H9 (cell line): ENCODE results near the gene MORN3. TPM values are rescaled to one million over a fixed set of nuclear protein-coding genes. Genes with fewer than 3 reads are reported as not detected.

Experiments
- DNase-seq: peaks from one replicate; pipeline ENCODE4 v3.0.0-alpha.2; 2017
- H2AFZ ChIP-seq: one replicate; pipeline ENCODE4 v1.6.1; 2013; ENCODE audit warnings: mild to moderate bottlenecking, low read length, control low read depth, moderate library complexity
- H2AK5ac ChIP-seq: 2 replicates; pipeline ENCODE4 v1.6.1; 2013; ENCODE audit warnings: low read length, control low read depth, mixed read lengths; ENCODE audit not compliant: insufficient read length
- H2BK120ac ChIP-seq: one replicate; pipeline ENCODE4 v1.6.1; 2013; ENCODE audit warnings: low read depth, mild to moderate bottlenecking, low read length, control low read depth, inconsistent platforms; ENCODE audit not compliant: poor library complexity, severe bottlenecking
- H2BK12ac ChIP-seq: 2 replicates; pipeline ENCODE4 v1.6.1; 2013; ENCODE audit warnings: low read length, control low read depth, mixed read lengths, low read depth; ENCODE audit not compliant: insufficient read length
- H2BK15ac ChIP-seq: 2 replicates; pipeline ENCODE4 v1.6.1; 2013; ENCODE audit warnings: low read depth, low read length, control low read depth
- H2BK20ac ChIP-seq: one replicate; pipeline ENCODE4 v1.6.1; 2013; ENCODE audit warnings: low read depth, mild to moderate bottlenecking, low read length, control low read depth, inconsistent platforms; ENCODE audit not compliant: poor library complexity, severe bottlenecking
- H2BK5ac ChIP-seq: 2 replicates; pipeline ENCODE4 v1.6.1; 2013; ENCODE audit warnings: low read length, control low read depth, mixed read lengths; ENCODE audit not compliant: insufficient read length
- H3K14ac ChIP-seq: 2 replicates; pipeline ENCODE4 v1.6.1; 2013; ENCODE audit warnings: low read length, control low read depth; ENCODE audit not compliant: insufficient read depth
- H3K18ac ChIP-seq: 2 replicates; pipeline ENCODE4 v1.6.1; 2013; ENCODE audit warnings: low read depth, mild to moderate bottlenecking, mixed read lengths, low read length, control low read depth; ENCODE audit not compliant: insufficient read length
- H3K23ac ChIP-seq: 2 replicates; pipeline ENCODE4 v1.6.1; 2013; ENCODE audit warnings: low read length, control low read depth, mixed read lengths, low read depth; ENCODE audit not compliant: insufficient read length
- H3K23me2 ChIP-seq: 2 replicates; pipeline ENCODE4 v1.6.1; 2013; ENCODE audit warnings: low read depth, mild to moderate bottlenecking, mixed read lengths, low read length, control low read depth; ENCODE audit not compliant: insufficient read length, poor library complexity, severe bottlenecking
- H3K27ac ChIP-seq: 2 replicates; pipeline ENCODE4 v1.5.1; 2013; ENCODE audit warnings: low read length, control low read depth, mixed read lengths, low read depth; ENCODE audit not compliant: insufficient read length
- H3K27me3 ChIP-seq: 2 replicates; pipeline ENCODE4 v1.6.1; 2013; ENCODE audit warnings: low read length, control low read depth, inconsistent platforms; ENCODE audit not compliant: insufficient read depth
- H3K4ac ChIP-seq: 2 replicates; pipeline ENCODE4 v1.6.1; 2013; ENCODE audit warnings: low read depth, mild to moderate bottlenecking, control low read depth, inconsistent platforms, low read length, moderate library complexity
- H3K4me1 ChIP-seq: 2 replicates; pipeline ENCODE4 v1.6.1; 2013; ENCODE audit warnings: low read length, control low read depth, inconsistent platforms; ENCODE audit not compliant: insufficient read depth
- H3K4me2 ChIP-seq: 2 replicates; pipeline ENCODE4 v1.6.1; 2013; ENCODE audit warnings: low read length, control low read depth, mixed read lengths; ENCODE audit not compliant: insufficient read length, insufficient read depth
- H3K56ac ChIP-seq: 2 replicates; pipeline ENCODE4 v1.6.1; 2013; ENCODE audit warnings: low read depth, mild to moderate bottlenecking, mixed read lengths, low read length, control low read depth; ENCODE audit not compliant: insufficient read length
- H3K79me1 ChIP-seq: 2 replicates; pipeline ENCODE4 v1.6.1; 2013; ENCODE audit warnings: low read depth, mild to moderate bottlenecking, moderate library complexity, low read length, control low read depth, inconsistent platforms; ENCODE audit not compliant: insufficient read depth, poor library complexity, severe bottlenecking
- H3K79me2 ChIP-seq: 2 replicates; pipeline ENCODE4 v1.6.1; 2013; ENCODE audit warnings: low read length, control low read depth, inconsistent platforms; ENCODE audit not compliant: insufficient read depth
- H3K9ac ChIP-seq: 2 replicates; pipeline ENCODE4 v1.6.1; 2013; ENCODE audit warnings: low read length, control low read depth, mixed read lengths; ENCODE audit not compliant: insufficient read length; ENCODE audit errors: extremely low read depth
- H3K9me3 ChIP-seq: one replicate; pipeline ENCODE4 v1.6.1; 2013; ENCODE audit warnings: low read depth, low read length, inconsistent platforms; ENCODE audit not compliant: control insufficient read depth
- H3T11ph ChIP-seq: one replicate; pipeline ENCODE4 v1.6.1; 2013; ENCODE audit warnings: mild to moderate bottlenecking, low read length, control low read depth, inconsistent platforms
- H4K20me1 ChIP-seq: one replicate; pipeline ENCODE4 v1.6.1; 2013; ENCODE audit not compliant: control insufficient read depth, insufficient read length, insufficient read depth
- H4K5ac ChIP-seq: 2 replicates; pipeline ENCODE4 v1.6.1; 2013; ENCODE audit warnings: low read depth, mild to moderate bottlenecking, mixed read lengths, low read length, control low read depth; ENCODE audit not compliant: insufficient read length
- H4K8ac ChIP-seq: replicated peaks from 2 replicates; pipeline ENCODE4 v1.6.1; 2013; ENCODE audit warnings: low read length, control low read depth, mixed read lengths, low read depth; ENCODE audit not compliant: insufficient read length
- H4K91ac ChIP-seq: 2 replicates; pipeline ENCODE4 v1.6.1; 2013; ENCODE audit warnings: low read depth, mild to moderate bottlenecking, moderate library complexity, mixed read lengths, low read length, control low read depth; ENCODE audit not compliant: insufficient read length
- H3K27ac Mint-ChIP-seq, 3 experiments: 2 replicates in 2 of 3; 3 replicates in 1 of 3; pipeline ENCODE4 v1.8.0; 2020 to 2021; ENCODE audit warnings: mixed read lengths in 3 of 3, mild to moderate bottlenecking in 1 of 3, moderate library complexity in 1 of 3
- H3K27me3 Mint-ChIP-seq: 2 replicates; pipeline ENCODE4 v1.8.0; 2021; ENCODE audit warnings: low read depth, mild to moderate bottlenecking, moderate library complexity, mixed read lengths
- H3K36me3 Mint-ChIP-seq, 3 experiments: 2 replicates in 2 of 3; 3 replicates in 1 of 3; pipeline ENCODE4 v1.8.0; 2020 to 2021; ENCODE audit warnings: low read depth in 3 of 3, mixed read lengths in 3 of 3; ENCODE audit not compliant: insufficient read depth in 1 of 3
- H3K4me1 Mint-ChIP-seq, 2 experiments: 2 replicates each; pipeline ENCODE4 v1.8.0; 2020; ENCODE audit warnings: mixed read lengths in 2 of 2
- H3K4me3 Mint-ChIP-seq, 2 experiments: 2 replicates in 1 of 2; 3 replicates in 1 of 2; pipeline ENCODE4 v1.8.0; 2020 to 2021; ENCODE audit warnings: mild to moderate bottlenecking in 2 of 2, mixed read lengths in 2 of 2, moderate library complexity in 1 of 2
- H3K9me3 Mint-ChIP-seq, 2 experiments: 2 replicates in 1 of 2; 3 replicates in 1 of 2; pipeline ENCODE4 v1.8.0; 2020; ENCODE audit warnings: mild to moderate bottlenecking in 2 of 2, mixed read lengths in 2 of 2, moderate library complexity in 1 of 2
- CTCF ChIP-seq: fragments of 200-600 bp; sonication (generic); conservative IDR thresholded peaks from 3 replicates; pipeline ENCODE4 v1.8.0; 2021; ENCODE audit warnings: antibody characterized with exemption, mild to moderate bottlenecking
- WGBS: extraction: QIAGEN DNeasy Blood & Tissue Kit; methylation state at CpG from one replicate; pipeline ENCODE4 v1.1.7; 2013; ENCODE audit warnings: missing lambda C conversion rate, low lambda C conversion rate, mixed read lengths; ENCODE audit not compliant: insufficient read length; ENCODE audit errors: extremely low coverage; 5-methylcytosine and 5-hydroxymethylcytosine counted together
- total RNA-seq: library from RNA; stranded (reverse); gene quantifications from 2 replicates; pipeline ENCODE4 v1.2.1, GENCODE V29; 2021

Gene MORN3
- total RNA-seq, 1 experiment from 2014 or later, result 0.37 TPM

- Histone ChIP-seq H2BK12ac (no peak overlapping the region), H2BK15ac (no peak overlapping the region), H3K79me1 (no peaks in the 10 kb centered on the region), H4K5ac (no peak overlapping the region), H3K4me2 (no peak overlapping the region), H3K23me2 (no peaks in the 10 kb centered on the region), H3K23ac (no peak overlapping the region), H3K27ac (no peak overlapping the region), H2AK5ac (no peak overlapping the region), H2BK5ac (no peak overlapping the region), H2BK20ac (no peak overlapping the region), H3K9ac (no peak overlapping the region), H3K4me1 (no peaks in the 10 kb centered on the region; the same call in 1 of the 2 replicates), H4K91ac (no peak overlapping the region), H3K18ac (no peak overlapping the region), H3K4ac (no peak overlapping the region), H3K79me2 (no peaks in the 10 kb centered on the region), H3K56ac (no peak overlapping the region), H2AFZ (no peak overlapping the region), H4K20me1 (no peaks in the 10 kb centered on the region), H3K9me3 (no peaks in the 10 kb centered on the region), H3T11ph (no peak overlapping the region), H3K14ac (no peak overlapping the region), H3K27me3 (no peaks in the 10 kb centered on the region), H2BK120ac (no peak overlapping the region), H4K8ac (no peak overlapping the region)
- Mint-ChIP-seq H3K36me3 (no peaks in the 10 kb centered on the region), H3K27me3 (no peaks in the 10 kb centered on the region; the same call in 1 of the 2 replicates), H3K27ac (no peak overlapping the region), H3K9me3 (no peaks in the 10 kb centered on the region), H3K4me3 (no peak overlapping the region), H3K4me1 (peaks cover 15 to 34% of the 10 kb centered on the region in 2 experiments)
- no peak for DNase-seq
- WGBS, result no CpG with 5 or more reads among the region's 18 CpGs
- no peak for TF ChIP-seq CTCF
Observed at GRCh38 chr12:121653999-121654398, 15.5 kb downstream of the MORN3 start.
